Measurements from ENCODE around the gene ACSL3.

The ACSL3 gene

DNA sequence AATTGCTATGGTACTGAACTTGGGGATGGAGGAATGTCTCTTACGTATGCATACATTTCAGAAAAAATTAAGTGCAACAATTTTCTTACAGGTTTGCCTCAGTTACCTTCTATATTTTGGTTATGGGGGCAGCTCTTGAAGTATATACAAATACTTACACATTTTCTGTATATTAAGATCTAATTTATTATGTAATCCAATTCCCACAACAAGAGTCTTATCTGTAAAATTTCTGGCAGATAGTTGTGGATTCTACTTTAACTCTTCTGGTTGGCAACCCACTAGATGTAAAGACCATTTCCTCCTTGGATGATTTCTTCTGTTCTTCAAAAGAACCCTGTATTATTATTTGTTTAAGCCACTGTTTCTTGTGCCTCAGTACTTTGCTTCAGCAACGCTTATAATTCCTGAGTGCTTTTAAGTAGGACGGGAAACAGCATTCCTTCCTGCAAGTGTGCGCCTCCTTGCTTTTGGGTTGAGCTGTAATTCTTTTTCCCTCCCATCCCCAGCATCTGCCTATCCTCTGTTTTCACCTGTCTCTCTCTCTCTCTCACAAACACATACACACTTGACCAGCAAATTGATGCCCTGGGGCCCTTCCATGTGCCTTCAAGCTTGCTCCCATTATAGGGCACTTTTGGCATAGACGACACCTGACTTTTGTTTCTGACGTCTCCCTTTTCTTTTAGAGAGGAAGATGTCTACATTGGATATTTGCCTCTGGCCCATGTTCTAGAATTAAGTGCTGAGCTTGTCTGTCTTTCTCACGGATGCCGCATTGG, 61.4 kb downstream of the ACSL3 start:
- TF ChIP-seq, protein P1, sequence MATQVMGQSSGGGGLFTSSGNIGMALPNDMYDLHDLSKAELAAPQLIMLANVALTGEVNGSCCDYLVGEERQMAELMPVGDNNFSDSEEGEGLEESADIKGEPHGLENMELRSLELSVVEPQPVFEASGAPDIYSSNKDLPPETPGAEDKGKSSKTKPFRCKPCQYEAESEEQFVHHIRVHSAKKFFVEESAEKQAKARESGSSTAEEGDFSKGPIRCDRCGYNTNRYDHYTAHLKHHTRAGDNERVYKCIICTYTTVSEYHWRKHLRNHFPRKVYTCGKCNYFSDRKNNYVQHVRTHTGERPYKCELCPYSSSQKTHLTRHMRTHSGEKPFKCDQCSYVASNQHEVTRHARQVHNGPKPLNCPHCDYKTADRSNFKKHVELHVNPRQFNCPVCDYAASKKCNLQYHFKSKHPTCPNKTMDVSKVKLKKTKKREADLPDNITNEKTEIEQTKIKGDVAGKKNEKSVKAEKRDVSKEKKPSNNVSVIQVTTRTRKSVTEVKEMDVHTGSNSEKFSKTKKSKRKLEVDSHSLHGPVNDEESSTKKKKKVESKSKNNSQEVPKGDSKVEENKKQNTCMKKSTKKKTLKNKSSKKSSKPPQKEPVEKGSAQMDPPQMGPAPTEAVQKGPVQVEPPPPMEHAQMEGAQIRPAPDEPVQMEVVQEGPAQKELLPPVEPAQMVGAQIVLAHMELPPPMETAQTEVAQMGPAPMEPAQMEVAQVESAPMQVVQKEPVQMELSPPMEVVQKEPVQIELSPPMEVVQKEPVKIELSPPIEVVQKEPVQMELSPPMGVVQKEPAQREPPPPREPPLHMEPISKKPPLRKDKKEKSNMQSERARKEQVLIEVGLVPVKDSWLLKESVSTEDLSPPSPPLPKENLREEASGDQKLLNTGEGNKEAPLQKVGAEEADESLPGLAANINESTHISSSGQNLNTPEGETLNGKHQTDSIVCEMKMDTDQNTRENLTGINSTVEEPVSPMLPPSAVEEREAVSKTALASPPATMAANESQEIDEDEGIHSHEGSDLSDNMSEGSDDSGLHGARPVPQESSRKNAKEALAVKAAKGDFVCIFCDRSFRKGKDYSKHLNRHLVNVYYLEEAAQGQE (IDR thresholded peaks at IDR 0.05; ENCODE audit: insufficient replicate concordance, low read depth) = no peak
- TF ChIP-seq GABPA (IDR thresholded peaks at IDR 0.05; ENCODE audit: low read depth) (no peak), POLR2AphosphoS5 (IDR thresholded peaks at IDR 0.05; ENCODE audit: low read depth) (no peak), SPI1 (IDR thresholded peaks at IDR 0.05; ENCODE audit: borderline replicate concordance, low read depth) (no peak)
- TF ChIP-seq, protein P2, sequence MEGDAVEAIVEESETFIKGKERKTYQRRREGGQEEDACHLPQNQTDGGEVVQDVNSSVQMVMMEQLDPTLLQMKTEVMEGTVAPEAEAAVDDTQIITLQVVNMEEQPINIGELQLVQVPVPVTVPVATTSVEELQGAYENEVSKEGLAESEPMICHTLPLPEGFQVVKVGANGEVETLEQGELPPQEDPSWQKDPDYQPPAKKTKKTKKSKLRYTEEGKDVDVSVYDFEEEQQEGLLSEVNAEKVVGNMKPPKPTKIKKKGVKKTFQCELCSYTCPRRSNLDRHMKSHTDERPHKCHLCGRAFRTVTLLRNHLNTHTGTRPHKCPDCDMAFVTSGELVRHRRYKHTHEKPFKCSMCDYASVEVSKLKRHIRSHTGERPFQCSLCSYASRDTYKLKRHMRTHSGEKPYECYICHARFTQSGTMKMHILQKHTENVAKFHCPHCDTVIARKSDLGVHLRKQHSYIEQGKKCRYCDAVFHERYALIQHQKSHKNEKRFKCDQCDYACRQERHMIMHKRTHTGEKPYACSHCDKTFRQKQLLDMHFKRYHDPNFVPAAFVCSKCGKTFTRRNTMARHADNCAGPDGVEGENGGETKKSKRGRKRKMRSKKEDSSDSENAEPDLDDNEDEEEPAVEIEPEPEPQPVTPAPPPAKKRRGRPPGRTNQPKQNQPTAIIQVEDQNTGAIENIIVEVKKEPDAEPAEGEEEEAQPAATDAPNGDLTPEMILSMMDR (IDR thresholded peaks at IDR 0.05; ENCODE audit: insufficient read depth, low read length) = no peak
- no peak for DNase-seq (ENCODE audit: low read depth in 1 of 2, low spot score in 1 of 2)
- H3K27ac ChIP-seq (replicated peaks) = no peak overlapping the region
- H3K27me3 ChIP-seq (ENCODE audit: insufficient read depth, poor library complexity, severe bottlenecking) = no peaks in the 10 kb centered on the region
- no peak overlapping the region for H3K4me3 ChIP-seq (replicated peaks; ENCODE audit: insufficient read depth, low read length)

DNA sequence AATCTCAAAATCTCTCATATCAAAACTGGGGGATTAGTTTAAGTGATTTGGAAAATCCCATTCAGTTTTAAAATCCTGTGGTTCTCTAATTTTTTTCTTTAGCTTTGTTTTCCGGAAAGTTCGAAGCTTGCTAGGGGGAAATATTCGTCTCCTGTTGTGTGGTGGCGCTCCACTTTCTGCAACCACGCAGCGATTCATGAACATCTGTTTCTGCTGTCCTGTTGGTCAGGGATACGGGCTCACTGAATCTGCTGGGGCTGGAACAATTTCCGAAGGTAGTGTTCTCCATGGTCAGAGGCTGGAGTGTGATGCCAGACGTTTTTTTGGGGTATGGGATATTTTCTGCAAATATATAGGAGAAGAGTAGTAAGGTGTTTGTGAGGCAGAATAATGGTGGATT, 66.1 kb downstream of the ACSL3 start:
- no peak for DNase-seq (ENCODE audit: low read depth in 1 of 2, low spot score in 1 of 2)
- Histone ChIP-seq H3K27me3 (ENCODE audit: insufficient read depth, poor library complexity, severe bottlenecking) (peaks cover 2% of the 10 kb centered on the region), H3K27ac (replicated peaks) (no peak overlapping the region), H3K4me3 (replicated peaks; ENCODE audit: insufficient read depth, low read length) (no peak overlapping the region)
- TF ChIP-seq SPI1 (IDR thresholded peaks at IDR 0.05; ENCODE audit: borderline replicate concordance, low read depth) = no peak
- TF ChIP-seq, protein P1 (IDR thresholded peaks at IDR 0.05; ENCODE audit: insufficient replicate concordance, low read depth) = no peak
- no peak for TF ChIP-seq GABPA (IDR thresholded peaks at IDR 0.05; ENCODE audit: low read depth)
- TF ChIP-seq, protein P2 (IDR thresholded peaks at IDR 0.05; ENCODE audit: insufficient read depth, low read length) = no peak
- TF ChIP-seq POLR2AphosphoS5 (IDR thresholded peaks at IDR 0.05; ENCODE audit: low read depth) = no peak

DNA sequence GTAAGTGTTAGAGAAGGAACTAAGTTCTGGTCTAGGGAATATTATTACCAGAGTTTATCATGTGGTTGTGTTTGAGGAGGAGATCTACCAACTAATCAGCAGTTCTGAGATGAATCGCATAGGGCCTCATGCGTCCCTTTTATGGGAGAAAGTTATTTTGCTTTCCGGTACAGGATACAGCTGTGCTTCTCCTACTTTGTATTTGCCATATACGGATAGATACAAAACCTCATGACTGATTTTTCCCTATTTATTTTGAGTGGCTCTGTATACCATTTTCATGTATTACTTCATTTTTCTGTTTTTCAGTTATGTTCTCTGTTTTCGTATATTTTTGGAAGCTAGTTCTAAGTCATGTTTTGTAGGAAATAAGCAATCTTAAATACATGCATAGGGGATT, 66.8 kb downstream of the ACSL3 start:
- Histone ChIP-seq H3K4me3 (replicated peaks; ENCODE audit: insufficient read depth, low read length) (no peak overlapping the region), H3K27me3 (ENCODE audit: insufficient read depth, poor library complexity, severe bottlenecking) (peaks cover 2% of the 10 kb centered on the region), H3K27ac (replicated peaks) (no peak overlapping the region)
- DNase-seq (ENCODE audit: low read depth in 1 of 2, low spot score in 1 of 2) = no peak
- TF ChIP-seq GABPA (IDR thresholded peaks at IDR 0.05; ENCODE audit: low read depth) = no peak

DNA sequence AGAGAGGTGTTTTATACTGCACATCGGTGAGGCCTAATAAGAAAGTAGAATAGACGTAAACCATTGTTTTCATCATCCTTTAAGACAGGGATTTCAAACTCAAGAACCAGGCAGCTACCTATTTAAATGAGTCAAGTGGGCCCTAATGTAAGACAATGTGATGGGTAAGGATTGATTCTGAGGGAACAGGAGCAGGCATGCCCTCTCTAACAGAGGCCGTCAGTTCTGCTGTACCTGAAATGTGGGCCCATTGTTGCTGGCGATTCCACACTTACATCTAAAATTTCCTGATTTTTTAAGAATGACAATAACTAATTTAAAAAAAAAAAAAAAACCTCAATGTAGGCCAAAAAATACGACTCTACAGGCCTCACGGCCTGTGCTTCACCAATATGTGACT, 67.5 kb downstream of the ACSL3 start:
- Histone ChIP-seq H3K27ac (replicated peaks) (no peak overlapping the region), H3K27me3 (ENCODE audit: insufficient read depth, poor library complexity, severe bottlenecking) (peaks cover 2% of the 10 kb centered on the region), H3K4me3 (replicated peaks; ENCODE audit: insufficient read depth, low read length) (no peak overlapping the region)
- DNase-seq (ENCODE audit: low read depth in 1 of 2, low spot score in 1 of 2) = no peak
- TF ChIP-seq POLR2AphosphoS5 (IDR thresholded peaks at IDR 0.05; ENCODE audit: low read depth) (no peak), SPI1 (IDR thresholded peaks at IDR 0.05; ENCODE audit: borderline replicate concordance, low read depth) (no peak), GABPA (IDR thresholded peaks at IDR 0.05; ENCODE audit: low read depth) (no peak)
- TF ChIP-seq, protein P1 (IDR thresholded peaks at IDR 0.05; ENCODE audit: insufficient replicate concordance, low read depth) = no peak
- TF ChIP-seq, protein P2 (IDR thresholded peaks at IDR 0.05; ENCODE audit: insufficient read depth, low read length) = no peak
